Esophagus squamous epithelium (tissue), 4 donors: ENCODE measurements around the gene SLC35G4.
"Not testable (repeated sequence)": the region's sequence is repeated elsewhere in the genome, so short reads cannot be mapped to it uniquely, and the experiment has no call there.

Source experiments
- POLR2A ChIP-seq, 4 donors: fragments of 450-650 bp; IDR thresholded peaks; one replicate each; pipeline ENCODE4 v1.6.1; 2017; ENCODE audit warnings: antibody characterized with exemption in 4 of 4, mild to moderate bottlenecking in 4 of 4, moderate library complexity in 3 of 4
- TF ChIP-seq, protein P1 (sequence below), 6 experiments: fragments of 450-650 bp in 4 of 6; fragments of 200-600 bp in 2 of 6; sonication (generic) in 2 of 6; IDR thresholded peaks; one replicate each; pipeline ENCODE4 v1.5.1; 2016 to 2019; ENCODE audit warnings: antibody characterized with exemption in 6 of 6, mild to moderate bottlenecking in 4 of 6, moderate library complexity in 4 of 6

DNA sequence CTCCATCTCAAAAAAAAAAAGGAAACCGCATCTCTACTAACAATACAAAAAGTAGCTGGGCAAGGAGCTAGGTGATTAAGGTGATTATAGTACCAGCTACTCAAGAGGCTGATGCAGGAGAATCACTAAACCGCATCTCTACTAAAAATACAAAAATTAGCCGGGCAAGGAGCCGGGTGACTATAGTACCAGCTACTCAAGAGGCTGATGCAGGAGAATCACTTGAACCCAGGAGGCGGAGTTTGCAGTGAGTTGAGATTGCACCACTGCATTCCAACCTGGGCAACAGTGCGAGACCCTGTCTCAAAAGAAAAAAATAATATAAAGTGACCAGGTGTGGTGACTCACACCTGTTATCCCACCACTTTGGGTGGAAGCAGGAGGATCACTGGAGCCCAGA, 5.6 kb downstream of the SLC35G4 start:
- TF ChIP-seq, protein P1, sequence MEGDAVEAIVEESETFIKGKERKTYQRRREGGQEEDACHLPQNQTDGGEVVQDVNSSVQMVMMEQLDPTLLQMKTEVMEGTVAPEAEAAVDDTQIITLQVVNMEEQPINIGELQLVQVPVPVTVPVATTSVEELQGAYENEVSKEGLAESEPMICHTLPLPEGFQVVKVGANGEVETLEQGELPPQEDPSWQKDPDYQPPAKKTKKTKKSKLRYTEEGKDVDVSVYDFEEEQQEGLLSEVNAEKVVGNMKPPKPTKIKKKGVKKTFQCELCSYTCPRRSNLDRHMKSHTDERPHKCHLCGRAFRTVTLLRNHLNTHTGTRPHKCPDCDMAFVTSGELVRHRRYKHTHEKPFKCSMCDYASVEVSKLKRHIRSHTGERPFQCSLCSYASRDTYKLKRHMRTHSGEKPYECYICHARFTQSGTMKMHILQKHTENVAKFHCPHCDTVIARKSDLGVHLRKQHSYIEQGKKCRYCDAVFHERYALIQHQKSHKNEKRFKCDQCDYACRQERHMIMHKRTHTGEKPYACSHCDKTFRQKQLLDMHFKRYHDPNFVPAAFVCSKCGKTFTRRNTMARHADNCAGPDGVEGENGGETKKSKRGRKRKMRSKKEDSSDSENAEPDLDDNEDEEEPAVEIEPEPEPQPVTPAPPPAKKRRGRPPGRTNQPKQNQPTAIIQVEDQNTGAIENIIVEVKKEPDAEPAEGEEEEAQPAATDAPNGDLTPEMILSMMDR (IDR thresholded peaks at IDR 0.05) = not testable (repeated sequence)
- TF ChIP-seq POLR2A (IDR thresholded peaks at IDR 0.05) = not testable (repeated sequence)
